Measurements from ENCODE around the gene IL1RN. TPM values are rescaled to one million over a fixed set of nuclear protein-coding genes. Genes with fewer than 3 reads are reported as not detected.

Gene IL1RN
- total RNA-seq, 2 experiments from 2014 or later, result 0.31 TPM; not detected in 1

GRCh38 chr2:113104054-113104611 lies 23.3 kb upstream of the IL1RN start:
- Mint-ChIP-seq H3K27ac (no peak overlapping the region), H3K4me3 (no peak overlapping the region), H3K4me1 (ENCODE audit: low read depth) (peaks cover 24% of the 10 kb centered on the region), H3K9me3 (ENCODE audit: insufficient read depth) (peaks cover 7% of the 10 kb centered on the region), H3K36me3 (ENCODE audit: low read depth) (peaks cover 7% of the 10 kb centered on the region), H3K27me3 (ENCODE audit: low read depth) (peaks cover 2% of the 10 kb centered on the region)
- ATAC-seq (no peak), DNase-seq (no peak)
- CTCF ChIA-PET, result interaction anchor here (1.1 to 1.5 kb wide), 3 partner anchors 9 to 34 kb away, joined by 3 to 6 read pairs (median 3); no protein-coding TSS in a partner anchor
- POLR2A ChIA-PET, result interaction anchor here (1.4 to 1.8 kb wide), 2 partner anchors 17 to 69 kb away, joined by 3 to 4 read pairs; partner anchors contain the start of gene PSD4

GRCh38 chr2:113105047-113105785 lies 22.2 kb upstream of the IL1RN start:
- H3K9me3 Mint-ChIP-seq (ENCODE audit: insufficient read depth), result peaks cover 7% of the 10 kb centered on the region
- POLR2A ChIA-PET, result interaction anchor here (1.4 to 1.8 kb wide), 2 partner anchors 16 to 68 kb away, joined by 3 to 4 read pairs; partner anchors contain the start of gene PSD4
- H3K27me3 Mint-ChIP-seq (ENCODE audit: low read depth), result peaks cover 6% of the 10 kb centered on the region
- no peak overlapping the region for H3K4me3 Mint-ChIP-seq
- peaks cover 7% of the 10 kb centered on the region for H3K36me3 Mint-ChIP-seq (ENCODE audit: low read depth)
- DNase-seq, result no peak
- CTCF ChIA-PET, result interaction anchor here (1.1 to 1.9 kb wide), 4 partner anchors 8 to 33 kb away, joined by 3 to 6 read pairs (median 4); no protein-coding TSS in a partner anchor
- ATAC-seq, result peak; percentile 63
- H3K27ac Mint-ChIP-seq, result no peak overlapping the region
- peaks cover 24% of the 10 kb centered on the region for H3K4me1 Mint-ChIP-seq (ENCODE audit: low read depth)

- ChIA-PET POLR2A (no interaction called here), CTCF (interaction anchor here (0.7 kb wide), 1 partner anchor 27 kb away, joined by 3 read pairs; no protein-coding TSS in a partner anchor)
- ATAC-seq, result no peak
- no peak for DNase-seq
- Mint-ChIP-seq H3K36me3 (ENCODE audit: low read depth) (no peaks in the 10 kb centered on the region), H3K4me1 (ENCODE audit: low read depth) (no peaks in the 10 kb centered on the region), H3K27ac (no peak overlapping the region), H3K9me3 (ENCODE audit: insufficient read depth) (no peaks in the 10 kb centered on the region), H3K4me3 (no peak overlapping the region), H3K27me3 (ENCODE audit: low read depth) (peaks cover 6% of the 10 kb centered on the region)
Observed at GRCh38 chr2:113111121-113111520, 16.3 kb upstream of the IL1RN start.

GRCh38 chr2:113111823-113112287 lies 15.5 kb upstream of the IL1RN start:
- POLR2A ChIA-PET, result no interaction called here

GRCh38 chr2:113112441-113112840 lies 15.0 kb upstream of the IL1RN start:
- POLR2A ChIA-PET, result no interaction called here
- DNase-seq (no peak), ATAC-seq (no peak)
- peaks cover 10% of the 10 kb centered on the region for H3K4me1 Mint-ChIP-seq (ENCODE audit: low read depth)
- H3K27me3 Mint-ChIP-seq (ENCODE audit: low read depth), result peaks cover 6% of the 10 kb centered on the region
- H3K4me3 Mint-ChIP-seq, result no peak overlapping the region
- no peak overlapping the region for H3K27ac Mint-ChIP-seq
- CTCF ChIA-PET, result interaction anchor here (1.3 to 6.8 kb wide), 4 partner anchors 23 to 62 kb away, joined by 3 to 45 read pairs (median 6); partner anchors contain the start of gene PSD4
- no peaks in the 10 kb centered on the region for H3K36me3 Mint-ChIP-seq (ENCODE audit: low read depth)
- H3K9me3 Mint-ChIP-seq (ENCODE audit: insufficient read depth), result no peaks in the 10 kb centered on the region

More at GRCh38 chr2:113111823-113112287, 15.5 kb upstream of the IL1RN start:
- no peaks in the 10 kb centered on the region for H3K9me3 Mint-ChIP-seq (ENCODE audit: insufficient read depth)
- no peak overlapping the region for H3K4me3 Mint-ChIP-seq
- no peaks in the 10 kb centered on the region for H3K36me3 Mint-ChIP-seq (ENCODE audit: low read depth)
- H3K27me3 Mint-ChIP-seq (ENCODE audit: low read depth), result peaks cover 6% of the 10 kb centered on the region
- H3K4me1 Mint-ChIP-seq (ENCODE audit: low read depth), result peaks cover 5% of the 10 kb centered on the region
- CTCF ChIA-PET, result interaction anchor here (1.5 kb wide), 1 partner anchor 22 kb away, joined by 5 read pairs; no protein-coding TSS in a partner anchor
- H3K27ac Mint-ChIP-seq, result no peak overlapping the region
- DNase-seq (no peak), ATAC-seq (no peak)

- POLR2A ChIA-PET, result interaction anchor here (0.7 kb wide), 1 partner anchor 113 kb away, joined by 3 read pairs; no protein-coding TSS in a partner anchor
- CTCF ChIA-PET, result interaction anchor here (0.9 to 6.8 kb wide), 6 partner anchors 8 to 154 kb away, joined by 3 to 45 read pairs (median 4); partner anchors contain the start of gene PSD4
- Mint-ChIP-seq H3K4me1 (ENCODE audit: low read depth) (peaks cover 12% of the 10 kb centered on the region), H3K4me3 (no peak overlapping the region), H3K9me3 (ENCODE audit: insufficient read depth) (no peaks in the 10 kb centered on the region), H3K36me3 (ENCODE audit: low read depth) (no peaks in the 10 kb centered on the region), H3K27ac (no peak overlapping the region), H3K27me3 (ENCODE audit: low read depth) (peaks cover 6% of the 10 kb centered on the region)
- ATAC-seq (no peak), DNase-seq (no peak)
Observed at GRCh38 chr2:113112871-113113270, 14.5 kb upstream of the IL1RN start.

- peaks cover 15% of the 10 kb centered on the region for H3K4me1 Mint-ChIP-seq (ENCODE audit: low read depth)
- H3K27me3 Mint-ChIP-seq (ENCODE audit: low read depth), result peaks cover 4% of the 10 kb centered on the region
- no peaks in the 10 kb centered on the region for H3K9me3 Mint-ChIP-seq (ENCODE audit: insufficient read depth)
- CTCF ChIA-PET, result interaction anchor here (0.9 to 6.8 kb wide), 7 partner anchors 9 to 155 kb away, joined by 3 to 45 read pairs (median 3); partner anchors contain the start of gene PSD4
- ATAC-seq, result no peak
- POLR2A ChIA-PET, result interaction anchor here (1.0 to 1.8 kb wide), 2 partner anchors 24 to 61 kb away, joined by 3 to 5 read pairs; no protein-coding TSS in a partner anchor
- H3K27ac Mint-ChIP-seq, result no peak overlapping the region
- no peak for DNase-seq
- no peaks in the 10 kb centered on the region for H3K36me3 Mint-ChIP-seq (ENCODE audit: low read depth)
- H3K4me3 Mint-ChIP-seq, result no peak overlapping the region
Observed at GRCh38 chr2:113113807-113114206, 13.6 kb upstream of the IL1RN start.

- DNase-seq (no peak), ATAC-seq (no peak)
- Mint-ChIP-seq H3K36me3 (ENCODE audit: low read depth) (no peaks in the 10 kb centered on the region), H3K9me3 (ENCODE audit: insufficient read depth) (no peaks in the 10 kb centered on the region), H3K27me3 (ENCODE audit: low read depth) (peaks cover 4% of the 10 kb centered on the region), H3K27ac (no peak overlapping the region), H3K4me1 (ENCODE audit: low read depth) (peaks cover 15% of the 10 kb centered on the region), H3K4me3 (no peak overlapping the region)
- ChIA-PET CTCF (interaction anchor here (1.3 to 6.8 kb wide), 4 partner anchors 24 to 60 kb away, joined by 3 to 45 read pairs (median 10); partner anchors contain the start of gene PSD4), POLR2A (interaction anchor here (1.0 to 1.8 kb wide), 2 partner anchors 24 to 60 kb away, joined by 3 to 5 read pairs; no protein-coding TSS in a partner anchor)
Observed at GRCh38 chr2:113114224-113114945, 13.0 kb upstream of the IL1RN start.

- no peak for ATAC-seq
- Mint-ChIP-seq H3K27ac (no peak overlapping the region), H3K27me3 (ENCODE audit: low read depth) (peaks cover 5% of the 10 kb centered on the region), H3K36me3 (ENCODE audit: low read depth) (no peaks in the 10 kb centered on the region), H3K4me3 (no peak overlapping the region), H3K4me1 (ENCODE audit: low read depth) (peaks cover 15% of the 10 kb centered on the region), H3K9me3 (ENCODE audit: insufficient read depth) (no peaks in the 10 kb centered on the region)
- POLR2A ChIA-PET, result interaction anchor here (1.7 to 1.8 kb wide), 2 partner anchors 59 to 60 kb away, joined by 4 to 5 read pairs; partner anchors contain the start of gene PSD4
- CTCF ChIA-PET, result interaction anchor here (1.3 to 6.8 kb wide), 4 partner anchors 9 to 39 kb away, joined by 3 to 45 read pairs (median 10); no protein-coding TSS in a partner anchor
- no peak for DNase-seq
Observed at GRCh38 chr2:113114996-113115395, 12.4 kb upstream of the IL1RN start.

GRCh38 chr2:113116100-113116958 lies 11.1 kb upstream of the IL1RN start:
- Mint-ChIP-seq H3K27ac (peak overlapping the region; percentile 72), H3K4me3 (no peak overlapping the region), H3K27me3 (ENCODE audit: low read depth) (peaks cover 9% of the 10 kb centered on the region), H3K36me3 (ENCODE audit: low read depth) (no peaks in the 10 kb centered on the region), H3K4me1 (ENCODE audit: low read depth) (peaks cover 17% of the 10 kb centered on the region), H3K9me3 (ENCODE audit: insufficient read depth) (no peaks in the 10 kb centered on the region)
- ATAC-seq (peak; percentile 54), DNase-seq (no peak)
- ChIA-PET POLR2A (interaction anchor here (0.6 to 1.7 kb wide), 2 partner anchors 57 to 75 kb away, joined by 3 to 4 read pairs; partner anchors contain the start of gene PSD4), CTCF (interaction anchor here (0.6 to 6.8 kb wide), 5 partner anchors 8 to 36 kb away, joined by 3 to 45 read pairs (median 6); no protein-coding TSS in a partner anchor)

All from activated CD8-positive, alpha-beta T cell treated with anti-CD3 and anti-CD28 coated beads, Interleukin-2, amount 10 ng/mL, durations not matched to agents 7 days and 5 days (primary cell).